Erythroblast (primary cell): ENCODE results near the gene ATRAID.

Experiments
- GATA1 ChIP-seq: IDR thresholded peaks from 2 replicates; pipeline ENCODE4 v1.6.1; 2011; ENCODE audit warnings: low read depth, mild to moderate bottlenecking, control low read depth, low read length, moderate library complexity
- POLR2A ChIP-seq: IDR thresholded peaks from 2 replicates; pipeline ENCODE4 v1.6.1; 2011; ENCODE audit warnings: mild to moderate bottlenecking, low read length

DNA sequence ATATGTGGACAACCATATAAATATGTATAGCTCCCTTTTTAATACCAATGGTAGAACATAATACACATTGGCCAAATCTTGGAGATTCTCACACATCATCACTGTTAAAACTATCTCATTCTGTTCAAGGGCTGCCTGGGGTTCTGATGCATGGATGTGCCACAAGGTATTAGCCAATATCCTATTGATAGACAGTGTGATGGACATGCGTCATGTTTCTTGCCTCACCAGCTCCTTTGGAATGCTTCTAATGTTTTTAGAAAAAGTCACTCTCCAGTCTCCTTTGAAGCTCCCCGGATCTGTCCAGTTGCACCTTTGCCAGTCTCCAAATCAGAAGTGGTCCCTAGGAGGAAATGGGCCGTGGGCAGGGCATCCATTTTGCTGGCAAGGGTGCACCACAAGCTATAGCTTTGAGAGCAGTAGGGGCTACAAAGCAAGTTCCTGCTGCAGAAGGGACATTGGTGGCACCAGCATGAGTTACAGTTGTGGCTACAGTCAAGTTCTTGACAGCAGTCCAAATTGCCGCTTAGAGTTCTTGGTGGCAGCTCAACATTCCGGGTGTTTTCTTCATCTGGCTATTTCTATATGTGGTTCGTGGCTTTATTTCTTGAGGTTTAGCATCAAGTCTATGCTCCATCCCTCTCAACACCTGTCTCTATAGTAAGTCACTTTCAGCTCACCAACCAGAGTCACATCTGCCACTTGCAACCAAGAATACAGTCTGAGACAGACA is 25.1 kb upstream of the ATRAID start:
- no peak for TF ChIP-seq POLR2A
- TF ChIP-seq GATA1, result no peak
